PC-3 (cell line): ENCODE data around the gene LILRB2.

Experiments used
- CTCF ChIP-seq: fragments of 300-600 bp; sonication (generic); conservative IDR thresholded peaks from 2 replicates; pipeline ENCODE4 v1.5.1; 2017; ENCODE audit warnings: antibody characterized with exemption, low read depth, mild to moderate bottlenecking, low read length
- EZH2 ChIP-seq: fragments of 300-600 bp; sonication (generic); IDR thresholded peaks from one replicate; pipeline ENCODE4 v1.6.1; 2017; ENCODE audit warnings: antibody characterized with exemption, mild to moderate bottlenecking, low read length; ENCODE audit not compliant: unreplicated experiment

DNA sequence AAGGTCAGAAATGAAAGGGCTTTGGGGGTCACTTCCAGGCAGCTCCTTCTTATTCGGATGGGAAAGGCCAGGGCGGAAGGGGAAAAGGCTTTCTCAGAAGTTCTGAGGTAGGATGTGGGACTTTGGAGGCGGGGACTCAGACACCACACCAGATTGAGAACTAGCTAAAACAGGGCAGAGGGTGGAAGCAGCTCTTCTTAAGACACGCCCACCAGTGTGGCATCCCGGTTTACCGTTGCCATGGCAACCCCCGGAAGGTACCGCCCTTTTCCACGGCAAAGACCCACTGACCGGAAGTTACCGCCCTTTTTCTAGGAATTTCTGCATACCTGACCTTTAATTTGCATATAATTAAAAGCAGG is 35.8 kb upstream of the LILRB2 start:
- TF ChIP-seq CTCF = no peak
- no peak for TF ChIP-seq EZH2
